Measurements from ENCODE around the gene ZBTB18. TPM values are rescaled to one million over a fixed set of nuclear protein-coding genes. Genes with fewer than 3 reads are reported as not detected.

ZBTB18 gene
- total RNA-seq, 2 experiments from 2014 or later: 11.0 to 11.7 TPM

GRCh38 chr1:244096691-244097090 is 45.6 kb downstream of the ZBTB18 start:
- H3K27me3 Mint-ChIP-seq (ENCODE audit: low read depth): peaks cover 9% of the 10 kb centered on the region
- H3K27ac Mint-ChIP-seq: no peak overlapping the region
- H3K4me3 Mint-ChIP-seq: no peak overlapping the region
- no peaks in the 10 kb centered on the region for H3K9me3 Mint-ChIP-seq (ENCODE audit: insufficient read depth)
- peaks cover 10% of the 10 kb centered on the region for H3K4me1 Mint-ChIP-seq (ENCODE audit: low read depth)
- CTCF ChIA-PET: no interaction called here
- DNase-seq: no peak
- POLR2A ChIA-PET: no interaction called here
- no peaks in the 10 kb centered on the region for H3K36me3 Mint-ChIP-seq (ENCODE audit: low read depth)
- no peak for ATAC-seq

DNA sequence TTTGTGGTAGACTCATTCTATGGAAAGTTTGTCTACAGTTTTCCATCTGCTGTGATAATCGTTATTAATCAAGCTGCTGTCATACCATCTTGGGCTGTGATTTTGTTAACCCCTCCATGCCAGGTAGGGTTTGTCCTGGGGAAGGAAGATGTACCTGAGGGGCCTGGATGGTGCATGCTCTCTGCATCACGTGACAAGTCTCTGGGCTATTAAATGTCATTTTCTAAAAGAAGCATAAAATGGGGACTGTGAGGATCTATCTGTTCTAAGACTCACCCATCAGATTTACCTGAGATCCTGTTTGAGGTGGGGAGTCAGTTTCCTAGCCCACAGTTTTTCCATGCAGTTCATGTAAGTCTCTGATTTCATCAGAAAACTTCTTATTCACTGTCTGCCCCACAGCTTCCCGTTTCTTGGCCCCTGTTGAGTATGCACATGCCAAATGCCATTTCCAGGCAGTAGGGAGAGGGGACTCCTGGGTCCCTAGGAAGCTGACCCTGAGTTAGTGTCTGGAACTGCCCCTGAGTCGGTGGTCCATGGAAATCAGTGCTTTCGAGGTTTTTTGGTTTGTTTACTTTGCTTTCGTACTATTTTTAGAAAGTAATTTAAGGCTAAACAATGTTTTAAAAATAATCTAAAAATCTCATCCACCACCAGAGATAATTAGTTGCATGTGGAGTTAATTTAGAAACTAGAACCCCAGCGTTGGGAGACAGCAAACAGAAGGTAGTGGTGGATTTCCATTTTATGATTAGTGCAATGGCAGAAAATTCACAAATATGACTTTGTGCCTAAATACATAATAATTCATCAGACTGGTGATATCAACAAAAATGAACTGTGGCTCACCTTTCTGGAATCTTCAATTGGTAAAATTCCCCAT is 46.7 kb downstream of the ZBTB18 start:
- DNase-seq (no peak), ATAC-seq (no peak)
- peaks cover 10% of the 10 kb centered on the region for H3K4me1 Mint-ChIP-seq (ENCODE audit: low read depth)
- peaks cover 9% of the 10 kb centered on the region for H3K27me3 Mint-ChIP-seq (ENCODE audit: low read depth)
- no peaks in the 10 kb centered on the region for H3K36me3 Mint-ChIP-seq (ENCODE audit: low read depth)
- no peak overlapping the region for H3K4me3 Mint-ChIP-seq
- no peaks in the 10 kb centered on the region for H3K9me3 Mint-ChIP-seq (ENCODE audit: insufficient read depth)
- ChIA-PET POLR2A (no interaction called here), CTCF (no interaction called here)
- no peak overlapping the region for H3K27ac Mint-ChIP-seq

DNA sequence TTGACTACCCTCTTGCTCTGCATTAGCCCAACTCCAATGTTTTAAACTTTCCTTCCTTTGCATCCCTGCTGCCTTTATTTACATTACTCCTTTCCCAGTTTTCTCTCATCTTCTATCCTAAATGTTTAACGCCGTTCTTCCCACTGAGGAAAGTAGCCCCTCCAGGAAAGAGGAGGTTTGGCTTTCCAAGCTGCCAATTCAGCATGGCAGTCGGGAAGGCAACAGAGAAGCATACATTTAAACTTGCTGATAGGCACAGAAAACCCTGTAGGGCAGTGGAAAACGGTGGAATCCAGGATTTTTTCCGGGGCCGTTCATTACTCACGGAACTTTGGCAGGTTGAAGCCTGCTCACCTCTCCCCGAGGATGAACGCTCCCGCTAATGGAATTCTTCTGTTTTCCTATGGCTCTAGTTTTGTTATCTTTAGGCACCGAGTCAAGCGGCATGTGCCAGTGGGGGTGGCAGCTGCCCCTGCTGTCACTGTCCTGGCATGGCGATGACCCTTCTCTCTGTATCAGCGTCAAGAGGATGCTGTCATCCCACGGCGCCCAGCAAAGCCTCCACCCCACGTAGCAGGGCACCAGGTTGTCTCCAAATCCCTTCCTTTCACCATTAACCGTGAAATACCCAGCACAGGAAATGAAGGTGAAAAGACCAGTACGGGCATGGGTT is 48.3 kb downstream of the ZBTB18 start:
- DNase-seq: no peak
- Mint-ChIP-seq H3K9me3 (ENCODE audit: insufficient read depth) (no peaks in the 10 kb centered on the region), H3K36me3 (ENCODE audit: low read depth) (no peaks in the 10 kb centered on the region), H3K4me1 (ENCODE audit: low read depth) (peaks cover 10% of the 10 kb centered on the region), H3K27me3 (ENCODE audit: low read depth) (peaks cover 9% of the 10 kb centered on the region), H3K4me3 (no peak overlapping the region), H3K27ac (no peak overlapping the region)
- CTCF ChIA-PET: no interaction called here
- POLR2A ChIA-PET: no interaction called here
- ATAC-seq: no peak

- Mint-ChIP-seq H3K27ac (no peak overlapping the region), H3K36me3 (ENCODE audit: low read depth) (no peaks in the 10 kb centered on the region), H3K27me3 (ENCODE audit: low read depth) (peaks cover 9% of the 10 kb centered on the region), H3K4me1 (ENCODE audit: low read depth) (peaks cover 10% of the 10 kb centered on the region), H3K4me3 (no peak overlapping the region), H3K9me3 (ENCODE audit: insufficient read depth) (no peaks in the 10 kb centered on the region)
- no peak for DNase-seq
- ChIA-PET POLR2A (no interaction called here), CTCF (no interaction called here)
- no peak for ATAC-seq
Observed at GRCh38 chr1:244100276-244100675, 49.2 kb downstream of the ZBTB18 start.

DNA sequence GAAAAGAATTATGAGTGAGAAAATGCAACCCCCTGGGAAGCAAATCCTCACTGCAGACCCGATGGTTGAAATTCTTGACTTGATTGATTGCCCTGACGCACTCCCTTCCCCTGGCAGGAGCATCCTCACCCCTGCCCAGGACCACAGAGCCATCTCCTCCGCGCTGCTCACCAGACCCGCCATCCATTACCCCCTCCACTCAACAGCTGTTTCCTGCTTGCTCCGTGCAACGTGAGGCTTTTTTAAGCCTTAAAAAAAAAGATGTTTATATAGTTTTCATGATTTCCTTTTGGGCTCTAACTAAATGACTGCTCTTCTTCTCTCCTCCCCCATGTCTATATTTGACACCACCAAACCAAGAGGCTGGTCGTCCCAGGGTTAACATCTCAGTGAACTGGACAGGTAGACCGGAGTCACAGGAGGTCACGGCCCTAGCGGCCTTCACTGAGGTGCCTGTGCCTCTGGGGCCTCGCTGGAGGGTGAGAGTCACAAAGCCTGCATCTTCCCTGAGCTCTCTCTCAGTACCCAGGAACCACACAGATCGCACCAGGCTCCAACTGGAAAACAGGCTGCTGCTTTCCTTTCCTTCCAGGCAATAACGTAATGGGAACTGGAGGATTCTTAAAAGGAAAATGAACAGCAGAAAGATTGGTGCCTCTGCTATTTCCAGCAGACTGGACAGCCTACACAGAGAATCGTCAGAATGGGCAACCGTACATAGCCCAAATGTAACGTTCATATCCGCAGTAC is 49.8 kb downstream of the ZBTB18 start:
- CTCF ChIA-PET: no interaction called here

DNA sequence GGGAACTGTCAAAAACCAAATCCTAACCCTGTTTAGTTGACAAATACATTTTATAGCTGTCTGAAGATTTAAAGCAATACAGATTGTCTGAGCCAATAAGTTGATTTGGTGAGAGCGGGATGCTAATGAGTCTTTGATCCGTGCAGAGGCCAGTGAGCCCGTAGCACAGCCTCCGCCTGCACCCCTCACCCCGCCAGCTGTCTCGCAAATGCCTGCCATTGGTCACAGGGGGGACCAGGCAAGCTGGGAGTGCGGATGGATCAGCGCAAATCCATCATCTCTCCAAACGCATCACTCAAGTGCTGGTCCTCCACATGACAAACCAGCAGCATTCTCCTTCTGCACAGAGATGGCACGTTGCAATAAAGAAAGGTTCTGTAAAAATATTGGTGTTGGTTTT is 51.0 kb downstream of the ZBTB18 start:
- Mint-ChIP-seq H3K27me3 (ENCODE audit: low read depth) (peaks cover 9% of the 10 kb centered on the region), H3K4me1 (ENCODE audit: low read depth) (peaks cover 10% of the 10 kb centered on the region), H3K36me3 (ENCODE audit: low read depth) (no peaks in the 10 kb centered on the region), H3K4me3 (no peak overlapping the region), H3K27ac (no peak overlapping the region), H3K9me3 (ENCODE audit: insufficient read depth) (no peaks in the 10 kb centered on the region)
- CTCF ChIA-PET: no interaction called here
- no peak for ATAC-seq
- POLR2A ChIA-PET: no interaction called here
- no peak for DNase-seq

More for the DNA sequence above, 49.8 kb downstream of the ZBTB18 start:
- peaks cover 10% of the 10 kb centered on the region for H3K4me1 Mint-ChIP-seq (ENCODE audit: low read depth)
- no peaks in the 10 kb centered on the region for H3K9me3 Mint-ChIP-seq (ENCODE audit: insufficient read depth)
- no peaks in the 10 kb centered on the region for H3K36me3 Mint-ChIP-seq (ENCODE audit: low read depth)
- ATAC-seq (no peak), DNase-seq (no peak)
- POLR2A ChIA-PET: no interaction called here
- H3K27me3 Mint-ChIP-seq (ENCODE audit: low read depth): peaks cover 9% of the 10 kb centered on the region
- no peak overlapping the region for H3K27ac Mint-ChIP-seq
- H3K4me3 Mint-ChIP-seq: no peak overlapping the region

- Mint-ChIP-seq H3K36me3 (ENCODE audit: low read depth) (no peaks in the 10 kb centered on the region), H3K27ac (no peak overlapping the region), H3K4me1 (ENCODE audit: low read depth) (peaks cover 10% of the 10 kb centered on the region), H3K4me3 (no peak overlapping the region), H3K9me3 (ENCODE audit: insufficient read depth) (no peaks in the 10 kb centered on the region), H3K27me3 (ENCODE audit: low read depth) (peaks cover 9% of the 10 kb centered on the region)
- no peak for DNase-seq
- ATAC-seq: no peak
- POLR2A ChIA-PET: no interaction called here
- CTCF ChIA-PET: no interaction called here
Observed at GRCh38 chr1:244102468-244102867, 51.4 kb downstream of the ZBTB18 start.

GRCh38 chr1:244104309-244105060 is 53.4 kb downstream of the ZBTB18 start:
- Mint-ChIP-seq H3K9me3 (ENCODE audit: insufficient read depth) (no peaks in the 10 kb centered on the region), H3K4me1 (ENCODE audit: low read depth) (peaks cover 10% of the 10 kb centered on the region), H3K27me3 (ENCODE audit: low read depth) (peaks cover 2% of the 10 kb centered on the region), H3K36me3 (ENCODE audit: low read depth) (no peaks in the 10 kb centered on the region), H3K27ac (no peak overlapping the region), H3K4me3 (no peak overlapping the region)
- ChIA-PET POLR2A (no interaction called here), CTCF (no interaction called here)
- DNase-seq (no peak), ATAC-seq (no peak)

DNA sequence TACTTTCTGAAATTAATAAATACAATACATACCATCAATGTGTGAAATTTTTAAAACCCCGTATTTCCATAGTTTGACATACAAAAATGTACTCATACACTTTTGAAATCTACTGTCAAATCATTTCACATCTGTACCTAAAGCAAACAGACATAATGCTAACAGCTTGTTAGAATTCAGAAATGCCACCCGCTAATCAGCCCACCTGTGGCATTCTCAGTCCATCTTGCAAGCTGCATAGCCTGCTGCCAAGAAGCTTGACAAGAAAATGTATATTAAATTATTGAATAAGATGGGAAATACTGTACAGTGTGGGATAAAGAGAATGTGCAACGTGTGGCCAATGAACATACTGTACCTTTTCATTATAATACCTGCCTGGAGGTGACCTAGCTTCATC is 55.1 kb downstream of the ZBTB18 start:
- no peaks in the 10 kb centered on the region for H3K4me1 Mint-ChIP-seq (ENCODE audit: low read depth)
- peaks cover 2% of the 10 kb centered on the region for H3K27me3 Mint-ChIP-seq (ENCODE audit: low read depth)
- no peak overlapping the region for H3K4me3 Mint-ChIP-seq
- H3K36me3 Mint-ChIP-seq (ENCODE audit: low read depth): no peaks in the 10 kb centered on the region
- no peak overlapping the region for H3K27ac Mint-ChIP-seq
- ATAC-seq: no peak
- CTCF ChIA-PET: no interaction called here
- DNase-seq: no peak
- H3K9me3 Mint-ChIP-seq (ENCODE audit: insufficient read depth): no peaks in the 10 kb centered on the region
- POLR2A ChIA-PET: no interaction called here
